ENCODE data around the gene MALRD1.

GRCh38 chr10:19713159-19713558 lies 664.6 kb downstream of the MALRD1 start:
- no peak for TF ChIP-seq EZH2 (IDR thresholded peaks at IDR 0.05; ENCODE audit: insufficient read depth, poor library complexity, severe bottlenecking)
- TF ChIP-seq EZH2phosphoT487 (IDR thresholded peaks at IDR 0.05; ENCODE audit: insufficient read depth, low read depth), result no peak

Measured in GM23248 (cell line).